Breast epithelium (tissue), 4 donors: Measurements from ENCODE around the gene RAX2. TPM values are rescaled to one million over a fixed set of nuclear protein-coding genes. Genes with fewer than 3 reads are reported as not detected.

Source experiments
- DNase-seq, 2 donors: peaks; one replicate each; pipeline ENCODE4 v3.0.0-alpha.2; 2019; ENCODE audit warnings: low spot score in 2 of 2
- H3K27ac ChIP-seq, 2 donors: fragments of 200-600 bp; sonication (generic) in 1 of 2; one replicate each; pipeline ENCODE4 v1.5.1; 2016 to 2019; ENCODE audit warnings: mild to moderate bottlenecking in 1 of 2
- H3K27me3 ChIP-seq, 2 donors: fragments of 200-600 bp; sonication (generic) in 1 of 2; one replicate each; pipeline versions ENCODE4 v1.5.1 to v1.6.0; 2017 to 2019; ENCODE audit warnings: control low read depth in 1 of 2, mild to moderate bottlenecking in 1 of 2
- H3K36me3 ChIP-seq: fragments of 200-600 bp; one replicate; pipeline ENCODE4 v1.5.1; 2019
- H3K4me1 ChIP-seq, 2 donors: fragments of 200-600 bp; sonication (generic); one replicate each; pipeline ENCODE4 v1.5.1; 2016 to 2019; ENCODE audit warnings: control low read depth in 1 of 2
- H3K4me3 ChIP-seq, 3 donors: fragments of 200-600 bp; sonication (generic); 1 replicate in 2 of 3; 2 replicates in 1 of 3; pipeline ENCODE4 v1.5.1; 2016 to 2019; ENCODE audit warnings: mild to moderate bottlenecking in 3 of 3, moderate library complexity in 2 of 3
- H3K9me3 ChIP-seq, 2 donors: fragments of 200-600 bp; sonication (generic) in 1 of 2; one replicate each; pipeline ENCODE4 v1.5.1; 2016 to 2019; ENCODE audit warnings: control low read depth in 1 of 2
- POLR2A ChIP-seq: fragments of 450-650 bp; IDR thresholded peaks from one replicate; pipeline ENCODE4 v1.6.1; 2016; ENCODE audit warnings: antibody characterized with exemption, mild to moderate bottlenecking, moderate library complexity
- POLR2AphosphoS5 ChIP-seq, 3 donors: sonication (generic); formaldehyde crosslinking; IDR thresholded peaks; one replicate each; pipeline ENCODE4 v1.6.1; 2017; ENCODE audit warnings: antibody characterized with exemption in 3 of 3
- intact Hi-C: fragments of 100-400 bp; cut with DNase I; formaldehyde crosslinking; loops from one replicate; pipeline ENCODE4 v1.15.1; 2023; ENCODE audit warnings: low total_unique reads
- total RNA-seq, 3 donors: library from RNA; depleted of rRNA; stranded (reverse); fragments of >200 nt; gene quantifications; one replicate each; pipeline ENCODE4 v1.1.0, GENCODE V29; 2016
- TF ChIP-seq, protein P1 (sequence below), 3 donors: fragments of 450-650 bp; IDR thresholded peaks; one replicate each; pipeline ENCODE4 v1.5.1; 2016 to 2017; ENCODE audit warnings: antibody characterized with exemption in 3 of 3, mild to moderate bottlenecking in 3 of 3, moderate library complexity in 3 of 3

Gene RAX2
- total RNA-seq, 3 donors from 2014 or later: 0.66 TPM; not detected in 2

DNA sequence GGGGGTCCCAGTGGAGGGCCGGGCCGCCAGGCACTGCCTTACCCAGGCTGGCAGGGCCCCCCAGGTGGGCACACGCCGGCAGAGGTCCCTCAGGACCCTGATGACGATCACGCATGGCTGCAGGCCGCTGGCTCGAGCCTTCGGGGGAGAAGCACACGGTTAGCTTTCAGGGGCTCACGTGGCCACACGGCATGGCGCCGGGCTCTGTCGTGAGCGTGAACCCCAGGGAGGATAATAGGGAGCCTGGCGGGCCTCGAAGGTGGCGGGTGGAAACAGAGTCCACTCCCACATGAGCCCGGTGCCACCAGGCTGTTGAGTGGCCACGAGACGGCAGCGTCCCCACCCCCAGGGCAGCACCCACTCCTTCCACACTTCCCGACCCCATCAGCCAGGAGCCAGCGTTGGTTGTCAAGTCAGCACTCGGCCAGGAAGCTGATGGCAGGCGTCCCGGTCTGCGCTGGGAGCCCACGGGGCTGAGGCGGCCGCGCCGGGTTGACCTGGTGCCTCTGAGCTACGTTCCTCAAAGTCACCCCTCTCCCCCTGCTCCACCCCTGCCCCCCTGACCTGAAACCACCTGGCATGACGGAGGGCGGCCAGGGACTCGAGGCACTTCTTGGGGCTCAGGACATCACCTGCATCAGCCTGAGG, 38.8 kb upstream of the RAX2 start:
- no peak for DNase-seq
- Histone ChIP-seq H3K4me1 (no peaks in the 10 kb centered on the region), H3K4me3 (no peak overlapping the region), H3K27me3 (peaks cover 0 to 4% of the 10 kb centered on the region in 2 donors), H3K36me3 (no peaks in the 10 kb centered on the region), H3K27ac (no peak overlapping the region), H3K9me3 (no peaks in the 10 kb centered on the region)
- TF ChIP-seq, protein P1, sequence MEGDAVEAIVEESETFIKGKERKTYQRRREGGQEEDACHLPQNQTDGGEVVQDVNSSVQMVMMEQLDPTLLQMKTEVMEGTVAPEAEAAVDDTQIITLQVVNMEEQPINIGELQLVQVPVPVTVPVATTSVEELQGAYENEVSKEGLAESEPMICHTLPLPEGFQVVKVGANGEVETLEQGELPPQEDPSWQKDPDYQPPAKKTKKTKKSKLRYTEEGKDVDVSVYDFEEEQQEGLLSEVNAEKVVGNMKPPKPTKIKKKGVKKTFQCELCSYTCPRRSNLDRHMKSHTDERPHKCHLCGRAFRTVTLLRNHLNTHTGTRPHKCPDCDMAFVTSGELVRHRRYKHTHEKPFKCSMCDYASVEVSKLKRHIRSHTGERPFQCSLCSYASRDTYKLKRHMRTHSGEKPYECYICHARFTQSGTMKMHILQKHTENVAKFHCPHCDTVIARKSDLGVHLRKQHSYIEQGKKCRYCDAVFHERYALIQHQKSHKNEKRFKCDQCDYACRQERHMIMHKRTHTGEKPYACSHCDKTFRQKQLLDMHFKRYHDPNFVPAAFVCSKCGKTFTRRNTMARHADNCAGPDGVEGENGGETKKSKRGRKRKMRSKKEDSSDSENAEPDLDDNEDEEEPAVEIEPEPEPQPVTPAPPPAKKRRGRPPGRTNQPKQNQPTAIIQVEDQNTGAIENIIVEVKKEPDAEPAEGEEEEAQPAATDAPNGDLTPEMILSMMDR (IDR thresholded peaks at IDR 0.05): no peak
- TF ChIP-seq POLR2A: no peak
- TF ChIP-seq POLR2AphosphoS5 (IDR thresholded peaks at IDR 0.05): no peak
- intact Hi-C loops: no loop called here

DNA sequence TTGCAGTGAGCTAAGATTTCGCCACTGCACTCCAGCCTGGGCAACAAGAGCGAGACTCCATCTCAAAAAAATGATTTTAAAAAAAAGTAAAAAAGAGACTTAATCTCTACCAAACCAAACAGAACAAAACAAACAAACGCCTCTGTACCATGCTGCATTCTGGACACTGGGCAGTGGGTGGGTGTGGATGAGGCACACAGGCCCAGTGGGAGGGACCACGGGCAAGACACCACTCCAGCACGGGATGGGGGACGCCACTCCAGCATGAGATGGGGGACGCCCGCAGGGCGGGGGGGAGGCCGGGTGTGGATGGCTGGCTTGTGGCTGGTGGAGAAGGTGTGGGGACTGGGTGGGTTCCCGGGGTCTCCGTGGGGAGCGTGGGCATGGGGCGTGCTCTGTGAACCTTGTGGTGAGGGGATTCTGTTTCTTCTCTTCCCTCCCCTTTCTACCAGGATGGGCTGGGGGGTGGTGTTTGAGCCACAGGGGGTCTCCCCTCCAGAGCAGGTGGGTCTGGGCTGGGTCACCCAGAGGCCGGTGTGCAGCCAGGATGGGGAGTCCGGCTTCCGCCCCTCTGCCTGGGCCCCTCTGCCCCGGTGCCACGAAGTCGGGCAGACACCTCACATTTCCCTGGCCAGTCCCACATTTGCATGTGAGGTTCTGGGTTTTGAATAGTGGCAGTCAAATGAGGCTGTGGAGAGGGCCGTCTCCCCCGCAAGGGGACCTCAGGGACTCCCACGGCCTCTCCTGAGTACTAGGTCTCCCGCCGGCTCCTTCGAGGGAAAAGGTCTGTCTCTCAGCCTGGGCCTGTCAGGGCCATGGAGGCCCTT, 38.1 kb upstream of the RAX2 start:
- intact Hi-C loops: no loop called here
- Histone ChIP-seq H3K27me3 (peaks cover 0 to 4% of the 10 kb centered on the region in 2 donors), H3K36me3 (no peaks in the 10 kb centered on the region), H3K4me3 (no peak overlapping the region), H3K27ac (no peak overlapping the region), H3K4me1 (no peaks in the 10 kb centered on the region), H3K9me3 (no peaks in the 10 kb centered on the region)
- no peak for DNase-seq
- TF ChIP-seq POLR2A (no peak), POLR2AphosphoS5 (IDR thresholded peaks at IDR 0.05) (no peak)
- TF ChIP-seq, protein P1 (IDR thresholded peaks at IDR 0.05): no peak

DNA sequence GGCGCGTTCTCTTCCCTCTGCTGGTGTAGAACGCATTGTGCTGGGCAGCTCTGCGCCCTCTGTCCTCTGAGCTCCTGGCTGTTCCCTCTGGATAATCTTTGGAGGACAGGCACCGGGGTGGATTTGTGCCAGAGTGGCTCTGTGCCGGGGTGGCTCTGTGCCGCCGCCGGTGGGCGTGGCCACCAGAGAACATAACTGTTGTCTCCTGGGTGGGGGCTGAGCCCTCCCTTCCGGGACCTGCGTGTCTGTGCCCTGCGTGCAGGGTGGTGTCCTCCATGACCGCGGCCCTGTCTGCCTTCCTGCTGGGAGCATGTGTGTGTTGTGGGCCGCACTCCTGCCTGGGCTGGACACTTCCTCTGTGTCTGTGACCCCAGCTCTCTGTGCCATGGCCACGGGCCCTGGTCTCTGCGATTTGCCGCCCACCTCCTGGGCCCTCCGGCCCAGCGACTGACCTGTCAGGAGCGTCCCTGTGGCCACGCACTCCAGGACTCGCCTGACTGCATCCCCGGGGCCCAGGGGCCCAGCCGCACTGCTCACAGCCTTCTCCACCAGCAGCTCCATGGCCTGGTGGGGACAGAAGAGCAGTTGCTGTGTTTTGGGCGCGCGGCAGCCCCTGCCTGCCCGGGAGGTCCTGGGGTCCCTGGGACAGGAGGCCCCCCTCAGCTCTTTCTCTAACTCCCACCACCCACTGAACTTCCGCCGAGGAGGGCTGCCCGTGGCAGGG, 36.6 kb upstream of the RAX2 start:
- no peak for DNase-seq
- Histone ChIP-seq H3K4me3 (no peak overlapping the region), H3K9me3 (no peaks in the 10 kb centered on the region), H3K36me3 (no peaks in the 10 kb centered on the region), H3K27me3 (peaks cover 0 to 8% of the 10 kb centered on the region in 2 donors), H3K4me1 (no peaks in the 10 kb centered on the region), H3K27ac (no peak overlapping the region)
- no peak for TF ChIP-seq POLR2AphosphoS5 (IDR thresholded peaks at IDR 0.05)
- TF ChIP-seq POLR2A: no peak
- TF ChIP-seq, protein P1 (IDR thresholded peaks at IDR 0.05): no peak
- intact Hi-C loops: no loop called here

DNA sequence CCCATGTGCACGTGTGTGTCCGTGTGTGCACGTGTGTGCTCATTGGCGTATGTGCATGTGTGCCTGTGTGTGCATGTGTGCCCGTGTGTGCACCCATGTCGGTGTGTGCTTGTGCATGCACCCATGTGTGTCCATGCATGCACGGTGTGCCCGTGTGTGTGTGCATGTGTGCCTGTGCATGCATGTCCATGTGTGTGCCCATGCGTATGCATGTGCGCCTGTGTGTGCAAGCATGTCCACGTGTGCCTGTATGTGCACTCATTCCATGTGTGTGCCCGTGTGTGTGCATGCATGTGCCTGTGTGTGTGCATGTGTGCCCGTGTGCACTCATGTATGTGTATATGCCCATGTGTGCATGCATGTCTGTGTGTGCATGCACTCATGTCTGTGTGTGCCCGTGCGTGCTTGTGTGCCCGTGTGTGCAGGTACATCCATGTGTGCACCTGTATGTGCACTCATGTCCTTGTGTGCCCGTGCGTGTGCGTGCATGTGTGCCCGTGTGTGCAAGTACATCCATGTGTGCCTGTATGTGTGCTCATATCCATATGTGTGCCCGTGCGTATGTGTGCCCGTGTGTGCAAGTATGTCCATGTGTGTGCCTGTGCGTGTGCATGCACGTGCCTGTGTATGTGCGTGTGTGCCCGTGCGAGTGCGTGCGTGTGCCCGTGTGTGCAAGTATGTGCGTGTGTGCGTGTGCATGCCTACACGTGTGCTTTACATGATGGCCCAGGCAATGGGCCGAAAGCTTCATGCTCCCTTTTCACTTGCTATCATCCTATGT, 35.7 kb upstream of the RAX2 start:
- no peak overlapping the region for H3K4me3 ChIP-seq
- intact Hi-C loops: no loop called here
- H3K36me3 ChIP-seq: no peaks in the 10 kb centered on the region
- no peaks in the 10 kb centered on the region for H3K9me3 ChIP-seq
- no peak overlapping the region for H3K27ac ChIP-seq
- peaks cover 0 to 11% of the 10 kb centered on the region in 2 donors for H3K27me3 ChIP-seq
- H3K4me1 ChIP-seq: no peaks in the 10 kb centered on the region
- DNase-seq: no peak
- TF ChIP-seq POLR2A: no peak
- TF ChIP-seq POLR2AphosphoS5 (IDR thresholded peaks at IDR 0.05): no peak
- TF ChIP-seq, protein P1 (IDR thresholded peaks at IDR 0.05): no peak
